Renal pelvis (tissue), 4 donors: ENCODE results near the gene PANX3. TPM values are rescaled to one million over a fixed set of nuclear protein-coding genes. Genes with fewer than 3 reads are reported as not detected.
A peak's percentile ranks its signal among the peaks of the same experiment; 100 is the strongest.

Experiments
- DNase-seq: peaks from one replicate; pipeline ENCODE4 v3.0.0-alpha.2; 2013
- polyA plus RNA-seq, 3 donors: library from polyadenylated mRNA; unstranded; fragments of 120-200 nt; gene quantifications; one replicate each; pipeline ENCODE4 v1.2.1, GENCODE V29; 2013; ENCODE audit not compliant: insufficient read length in 3 of 3

The PANX3 gene
- polyA plus RNA-seq, 3 donors = not detected

- no peak for DNase-seq
Measured at GRCh38 chr11:124657904-124658303, 46.7 kb downstream of the PANX3 start.

- no peak for DNase-seq
Measured at GRCh38 chr11:124658501-124658900, 47.3 kb downstream of the PANX3 start.

- no peak for DNase-seq
Measured at GRCh38 chr11:124658986-124659385, 47.8 kb downstream of the PANX3 start.

- DNase-seq = no peak
Measured at GRCh38 chr11:124661553-124661952, 50.3 kb downstream of the PANX3 start.

GRCh38 chr11:124662106-124662505 lies 50.9 kb downstream of the PANX3 start:
- DNase-seq = no peak

- DNase-seq = no peak
Measured at GRCh38 chr11:124663861-124664260, 52.6 kb downstream of the PANX3 start.

GRCh38 chr11:124667601-124668000 lies 56.4 kb downstream of the PANX3 start:
- DNase-seq = no peak

- DNase-seq = peak; percentile 27
Measured at GRCh38 chr11:124669193-124669592, 58.0 kb downstream of the PANX3 start.

Other genes starting within 250 kb of the PANX3 start
- gene OR8B2, start 226.9 kb upstream of the PANX3 start, polyA plus RNA-seq = not detected
- not detected for gene OR8B3, start 212.4 kb upstream of the PANX3 start, polyA plus RNA-seq
- not detected for gene OR8B4, start 186.6 kb upstream of the PANX3 start, polyA plus RNA-seq
- not detected for gene OR8B8, start 165.7 kb upstream of the PANX3 start, polyA plus RNA-seq
- not detected for gene OR8B12, start 67.8 kb upstream of the PANX3 start, polyA plus RNA-seq
- under 1 TPM in 1 of 3 donors, not detected in 2; 0.04 TPM for gene OR8A1, start 41.4 kb upstream of the PANX3 start, polyA plus RNA-seq
- gene TBRG1, start 11.4 kb downstream of the PANX3 start, polyA plus RNA-seq = 10 to 100 TPM; 23.0 to 41.9 (median 40.3) TPM
- 10 to 100 TPM; 26.3 to 35.9 (median 31.9) TPM for gene SIAE, start 62.3 kb downstream of the PANX3 start, polyA plus RNA-seq
- gene SPA17, start 62.5 kb downstream of the PANX3 start, polyA plus RNA-seq = 10 to 100 TPM; 18.8 to 26.0 (median 20.6) TPM
- 10 to 100 TPM; 17.8 to 27.5 (median 19.6) TPM for gene NRGN, start 128.5 kb downstream of the PANX3 start, polyA plus RNA-seq
- 10 to 100 TPM in 1 of 3 donors, 1 to 10 TPM in 2; 9.2 to 10.1 (median 9.3) TPM for gene VSIG2, start 140.8 kb downstream of the PANX3 start, polyA plus RNA-seq
- 10 to 100 TPM; 59.4 to 78.9 (median 69.4) TPM for gene ESAM, start 150.9 kb downstream of the PANX3 start, polyA plus RNA-seq
- 10 to 100 TPM; 23.3 to 43.6 (median 38.9) TPM for gene MSANTD2, start 189.0 kb downstream of the PANX3 start, polyA plus RNA-seq